ENCODE measurements around the gene PLIN5. TPM values are rescaled to one million over a fixed set of nuclear protein-coding genes. Genes with fewer than 3 reads are reported as not detected.
A peak's percentile ranks its signal among the peaks of the same experiment; 100 is the strongest.
"Not testable (repeated sequence)": the region's sequence is repeated elsewhere in the genome, so short reads cannot be mapped to it uniquely, and the experiment has no call there.

Gene PLIN5
- total RNA-seq, 6 experiments from 2014 or later, result not detected

- peaks cover 17% of the 10 kb centered on the region for H3K27me3 Mint-ChIP-seq (ENCODE audit: insufficient read depth)
- no peak for DNase-seq
- no peak for TF ChIP-seq CTCF (IDR thresholded peaks at IDR 0.05)
- H3K4me3 Mint-ChIP-seq, result no peak overlapping the region
- no peaks in the 10 kb centered on the region for H3K4me1 Mint-ChIP-seq (ENCODE audit: low read depth)
- H3K27ac Mint-ChIP-seq, result no peak overlapping the region
- H3K36me3 Mint-ChIP-seq (ENCODE audit: low read depth), result no peaks in the 10 kb centered on the region
- H3K9me3 Mint-ChIP-seq, result no peaks in the 10 kb centered on the region
Measured at GRCh38 chr19:4531562-4532165, 3.4 kb downstream of the PLIN5 start.

- H3K4me3 Mint-ChIP-seq, result no peak overlapping the region
- TF ChIP-seq CTCF (IDR thresholded peaks at IDR 0.05), result no peak
- DNase-seq, result no peak
- H3K27me3 Mint-ChIP-seq (ENCODE audit: insufficient read depth), result peaks cover 11% of the 10 kb centered on the region
- no peaks in the 10 kb centered on the region for H3K4me1 Mint-ChIP-seq (ENCODE audit: low read depth)
- no peaks in the 10 kb centered on the region for H3K9me3 Mint-ChIP-seq
- H3K27ac Mint-ChIP-seq, result no peak overlapping the region
- H3K36me3 Mint-ChIP-seq (ENCODE audit: low read depth), result no peaks in the 10 kb centered on the region
Measured at GRCh38 chr19:4529924-4530522, 5.0 kb downstream of the PLIN5 start.

GRCh38 chr19:4528843-4529242 is 6.2 kb downstream of the PLIN5 start:
- no peak overlapping the region for H3K4me3 Mint-ChIP-seq
- H3K27me3 Mint-ChIP-seq (ENCODE audit: insufficient read depth), result peaks cover 4% of the 10 kb centered on the region
- no peaks in the 10 kb centered on the region for H3K4me1 Mint-ChIP-seq (ENCODE audit: low read depth)
- H3K36me3 Mint-ChIP-seq (ENCODE audit: low read depth), result no peaks in the 10 kb centered on the region
- H3K27ac Mint-ChIP-seq, result no peak overlapping the region
- no peak for DNase-seq
- TF ChIP-seq CTCF (IDR thresholded peaks at IDR 0.05), result no peak
- H3K9me3 Mint-ChIP-seq, result no peaks in the 10 kb centered on the region

- H3K27ac Mint-ChIP-seq; DNase-seq; H3K9me3 Mint-ChIP-seq; H3K36me3 Mint-ChIP-seq (ENCODE audit: low read depth); H3K4me1 Mint-ChIP-seq (ENCODE audit: low read depth); H3K4me3 Mint-ChIP-seq; H3K27me3 Mint-ChIP-seq (ENCODE audit: insufficient read depth): not testable (repeated sequence)
Measured at GRCh38 chr19:4527377-4527776, 7.6 kb downstream of the PLIN5 start.

GRCh38 chr19:4525563-4526002 is 9.4 kb downstream of the PLIN5 start:
- Mint-ChIP-seq H3K4me3 (no peak overlapping the region), H3K9me3 (no peaks in the 10 kb centered on the region), H3K4me1 (ENCODE audit: low read depth) (0 out of 2 replicates have a peak, but pooled peaks cover 6% of the 10 kb centered on the region), H3K27me3 (ENCODE audit: insufficient read depth) (peaks cover 8% of the 10 kb centered on the region), H3K27ac (no peak overlapping the region), H3K36me3 (ENCODE audit: low read depth) (no peaks in the 10 kb centered on the region)
- no peak for DNase-seq
- no peak for TF ChIP-seq CTCF (IDR thresholded peaks at IDR 0.05)

GRCh38 chr19:4524808-4525562 is 10.0 kb downstream of the PLIN5 start:
- peak; percentile 80 for TF ChIP-seq CTCF (IDR thresholded peaks at IDR 0.05)
- Mint-ChIP-seq H3K27ac (no peak overlapping the region), H3K4me1 (ENCODE audit: low read depth) (0 out of 2 replicates have a peak, but pooled peaks cover 6% of the 10 kb centered on the region), H3K9me3 (no peaks in the 10 kb centered on the region), H3K4me3 (no peak overlapping the region), H3K27me3 (ENCODE audit: insufficient read depth) (peaks cover 8% of the 10 kb centered on the region), H3K36me3 (ENCODE audit: low read depth) (no peaks in the 10 kb centered on the region)
- DNase-seq, result peak; percentile 13
